ENCODE measurements around the gene LZTS3.
"Not testable (repeated sequence)": the region's sequence is repeated elsewhere in the genome, so short reads cannot be mapped to it uniquely, and the experiment has no call there.

Gene LZTS3

GRCh38 chr20:3166913-3167342, 6.4 kb downstream of the LZTS3 start:
- DNase-seq = no peak

DNA sequence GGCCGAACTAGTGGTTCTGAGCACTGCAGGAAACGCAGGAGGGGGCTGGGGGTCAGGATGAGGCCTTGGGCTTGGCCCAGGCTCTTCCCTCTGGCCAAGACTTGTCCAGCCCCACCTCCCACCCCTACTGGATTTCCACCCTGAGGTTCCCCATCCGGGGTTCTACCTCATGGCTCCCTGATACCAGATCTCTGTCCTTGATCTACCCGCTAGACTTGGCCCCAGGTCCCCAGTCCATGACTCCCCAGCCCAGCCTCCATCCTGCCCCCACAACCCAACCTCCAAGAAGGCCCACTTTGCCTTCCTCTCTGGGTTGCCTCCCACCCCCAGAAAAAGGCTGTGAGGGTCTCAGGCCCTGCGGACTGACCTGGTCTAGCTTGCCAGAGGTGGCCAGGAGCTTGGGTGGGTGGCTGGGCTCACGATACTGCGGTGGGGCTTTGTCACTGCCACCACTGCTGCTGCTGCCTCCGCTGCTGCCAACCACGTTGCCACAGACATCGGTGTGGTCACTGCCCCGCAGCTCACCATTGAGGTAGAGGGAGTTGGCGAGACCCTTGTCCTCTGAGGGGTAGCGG, 6.9 kb downstream of the LZTS3 start:
- no peak for DNase-seq

DNA sequence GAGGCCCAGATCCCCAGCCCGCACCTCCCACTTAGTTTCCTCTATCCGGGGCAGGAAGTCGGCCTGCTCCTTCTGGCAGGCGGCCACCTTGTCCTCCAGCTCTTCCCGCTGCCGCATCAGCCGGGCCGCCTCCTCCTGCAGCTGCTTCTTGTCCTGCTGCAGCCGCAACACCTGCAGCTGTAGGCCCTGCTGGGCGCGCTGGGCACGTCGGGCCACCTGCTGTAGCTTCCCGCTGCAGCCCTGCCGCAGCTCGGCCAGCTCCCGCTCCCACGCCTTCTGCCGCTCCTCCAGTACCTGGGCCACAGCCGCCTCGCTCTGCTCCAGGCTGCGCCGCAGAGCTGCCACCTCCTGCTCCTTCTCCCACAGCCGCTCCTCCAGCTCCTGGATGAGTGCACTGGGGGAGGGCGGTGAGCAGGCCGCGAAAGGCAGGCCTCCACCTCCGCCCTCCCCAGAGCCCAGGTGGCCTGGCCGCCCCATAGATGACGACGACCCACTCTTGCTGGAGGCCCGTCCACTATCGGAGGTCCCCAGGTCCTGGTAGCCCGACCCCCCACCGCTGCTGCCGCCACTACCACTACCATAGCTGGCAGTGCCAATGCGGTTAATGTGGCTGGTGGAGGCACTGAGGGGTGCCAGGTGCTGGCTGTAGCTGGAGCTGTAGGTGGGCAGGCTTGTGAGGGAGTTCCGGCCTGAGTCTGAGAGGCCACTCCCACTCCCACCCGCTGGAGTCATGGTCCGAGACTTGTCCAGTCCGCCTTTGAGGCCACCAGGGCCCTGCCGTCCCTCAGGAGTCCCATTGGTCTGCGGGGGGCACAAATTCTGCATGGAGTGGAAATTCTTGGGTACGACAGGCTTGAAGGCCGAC, 7.6 kb downstream of the LZTS3 start:
- DNase-seq = peak; percentile 25

DNA sequence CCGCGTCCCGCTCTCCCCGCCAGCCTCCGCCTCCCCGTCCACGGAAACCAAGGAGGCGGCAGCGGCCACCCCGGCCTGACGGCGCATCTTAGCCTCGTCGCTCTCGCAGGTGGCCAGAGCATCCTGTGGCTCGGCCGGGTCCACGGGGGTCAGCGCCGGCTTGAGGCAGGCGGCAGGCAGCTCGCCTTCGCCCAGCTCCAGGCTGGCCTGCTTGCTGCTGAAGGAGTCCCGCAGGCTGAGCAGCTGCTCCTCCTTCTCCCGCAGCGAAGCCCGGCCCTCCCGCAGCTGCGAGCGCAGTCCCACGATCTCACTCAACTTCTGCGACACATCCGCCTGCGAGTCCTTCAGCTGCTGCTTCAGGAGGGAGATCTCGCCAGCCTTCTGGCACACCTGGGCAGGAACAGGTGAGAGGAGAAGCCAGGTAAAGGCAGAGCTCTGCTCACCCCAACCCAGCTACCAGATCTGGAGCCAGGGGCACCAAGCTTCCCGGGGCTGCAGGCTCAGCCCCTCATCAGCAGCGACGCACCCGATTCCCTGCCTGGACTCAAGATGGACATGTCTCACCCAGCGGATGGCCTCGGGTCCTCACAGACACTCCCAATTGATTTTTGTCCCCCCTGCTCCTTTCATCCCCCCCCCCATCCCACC, 8.5 kb downstream of the LZTS3 start:
- DNase-seq = no peak

GRCh38 chr20:3164043-3164762, 9.1 kb downstream of the LZTS3 start:
- no peak for DNase-seq

GRCh38 chr20:3163099-3164042, 10.0 kb downstream of the LZTS3 start:
- DNase-seq = peak; percentile 43

- DNase-seq = peak; percentile 70
Observed at GRCh38 chr20:3162080-3162611, 11.2 kb downstream of the LZTS3 start.

DNA sequence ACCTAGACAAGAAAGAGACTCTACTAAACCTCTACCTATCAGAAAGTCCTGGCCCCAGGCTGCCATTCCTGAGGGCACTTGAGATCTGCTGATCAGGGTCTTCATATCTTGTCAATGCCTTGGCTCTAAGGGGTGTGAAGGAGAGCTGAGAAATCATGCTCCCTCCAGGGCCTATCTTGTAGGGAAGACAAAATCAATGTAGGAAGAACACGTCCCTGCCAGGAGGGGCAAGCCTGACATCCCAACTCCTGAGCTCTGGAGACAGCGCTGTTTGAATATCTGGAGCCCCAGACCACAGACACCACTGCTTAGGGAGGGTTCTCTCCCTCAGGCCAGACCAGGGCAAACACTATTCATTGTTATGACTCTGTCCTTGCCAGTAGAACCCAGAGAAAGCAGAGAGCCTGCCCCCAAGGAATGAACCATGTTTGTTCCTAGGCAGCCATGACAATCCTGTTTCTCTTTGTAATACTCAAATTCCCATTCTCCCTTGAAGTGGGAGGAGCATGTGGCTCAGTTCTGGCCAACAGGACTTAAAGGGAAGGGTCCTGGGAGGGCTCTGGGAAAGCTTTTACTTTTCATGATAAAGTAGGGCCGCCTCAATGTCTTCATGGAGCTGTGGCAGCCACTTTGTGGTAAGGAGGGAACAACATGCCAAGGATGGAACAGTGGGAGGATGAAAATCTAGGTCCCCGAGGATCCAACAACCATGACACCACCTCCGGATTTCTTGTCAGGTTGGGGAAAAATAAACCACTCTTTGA, 11.9 kb downstream of the LZTS3 start:
- no peak for DNase-seq

GRCh38 chr20:3160418-3160817, 12.9 kb downstream of the LZTS3 start:
- DNase-seq = no peak

DNA sequence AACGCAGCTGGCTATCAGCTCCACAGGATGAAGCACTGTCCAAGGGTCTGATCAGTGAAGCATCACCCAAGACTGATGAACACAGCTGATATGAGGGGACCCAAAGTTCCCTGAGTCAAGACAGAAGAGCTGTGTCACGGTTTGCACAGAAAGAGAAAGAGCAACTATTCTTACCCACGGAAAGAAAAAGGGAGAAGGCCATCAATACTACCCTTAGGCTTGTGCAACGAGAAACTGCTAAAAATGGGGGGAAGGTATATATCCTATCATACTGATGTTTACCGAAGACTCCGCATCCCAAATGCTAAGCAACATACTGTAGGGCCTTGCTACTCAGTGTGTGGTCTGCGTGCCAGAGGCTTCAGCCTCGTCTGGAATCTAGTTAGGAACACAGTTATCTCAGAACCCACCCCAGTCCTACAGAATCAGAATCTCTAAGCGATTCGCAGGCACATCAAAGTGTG, 14.3 kb downstream of the LZTS3 start:
- DNase-seq = no peak

DNA sequence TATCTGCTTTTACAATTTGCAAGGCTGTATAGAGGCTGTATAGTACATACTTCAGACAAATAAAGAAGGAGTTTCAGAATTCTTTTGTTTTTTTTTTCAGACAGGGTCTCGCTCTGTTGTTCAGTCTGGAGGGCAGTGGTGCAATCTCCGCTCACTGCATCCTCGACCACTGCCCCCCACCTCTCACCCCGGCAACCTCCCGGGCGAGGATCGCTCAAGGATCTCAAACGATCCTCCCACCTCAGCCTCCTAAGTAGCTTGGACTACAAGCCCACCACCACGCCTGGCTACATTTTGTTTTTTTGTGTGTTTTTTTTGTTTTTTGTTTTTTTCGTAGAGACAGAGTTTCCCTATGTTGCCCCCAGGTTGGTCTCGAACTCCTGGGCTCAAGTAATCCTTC, 15.5 kb downstream of the LZTS3 start:
- DNase-seq = no peak

DNA sequence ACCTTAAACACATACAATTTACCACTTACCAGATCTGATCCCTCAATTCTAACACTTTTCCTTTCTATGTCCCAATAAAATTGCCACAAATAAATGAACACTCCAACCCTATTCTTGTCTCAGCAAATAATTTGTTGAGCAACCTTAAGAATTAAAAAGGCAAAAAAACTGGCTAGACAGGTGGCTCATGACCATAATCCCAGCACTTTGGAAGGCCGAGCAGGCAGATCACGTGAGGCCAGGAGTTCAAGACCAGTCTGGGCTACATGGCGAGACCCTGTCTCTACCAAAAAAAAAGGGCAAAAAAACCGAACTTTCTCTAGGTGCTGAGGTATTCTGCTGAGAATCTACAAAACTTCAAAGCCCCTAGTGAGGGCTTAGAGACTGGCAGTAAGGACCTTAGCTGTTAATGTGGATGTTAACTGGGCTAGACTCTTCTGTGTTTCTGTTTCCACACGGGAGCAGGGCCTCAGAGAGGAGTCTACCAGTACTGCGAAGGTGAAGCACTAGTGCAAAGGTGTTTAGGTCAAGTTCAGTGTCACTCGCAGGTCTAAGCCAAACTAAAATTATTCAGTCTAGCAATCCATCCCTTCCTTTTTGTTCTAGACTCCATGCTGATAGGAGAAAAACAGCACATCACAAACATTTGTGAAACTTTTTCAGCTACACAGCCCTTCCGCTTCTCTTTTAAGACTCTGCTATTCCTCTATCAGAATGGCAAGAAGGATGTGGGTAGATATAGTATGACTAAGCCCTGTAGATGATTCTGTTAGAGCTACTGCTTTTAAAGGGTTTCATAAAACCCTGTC, 16.3 kb downstream of the LZTS3 start:
- no peak for DNase-seq

DNA sequence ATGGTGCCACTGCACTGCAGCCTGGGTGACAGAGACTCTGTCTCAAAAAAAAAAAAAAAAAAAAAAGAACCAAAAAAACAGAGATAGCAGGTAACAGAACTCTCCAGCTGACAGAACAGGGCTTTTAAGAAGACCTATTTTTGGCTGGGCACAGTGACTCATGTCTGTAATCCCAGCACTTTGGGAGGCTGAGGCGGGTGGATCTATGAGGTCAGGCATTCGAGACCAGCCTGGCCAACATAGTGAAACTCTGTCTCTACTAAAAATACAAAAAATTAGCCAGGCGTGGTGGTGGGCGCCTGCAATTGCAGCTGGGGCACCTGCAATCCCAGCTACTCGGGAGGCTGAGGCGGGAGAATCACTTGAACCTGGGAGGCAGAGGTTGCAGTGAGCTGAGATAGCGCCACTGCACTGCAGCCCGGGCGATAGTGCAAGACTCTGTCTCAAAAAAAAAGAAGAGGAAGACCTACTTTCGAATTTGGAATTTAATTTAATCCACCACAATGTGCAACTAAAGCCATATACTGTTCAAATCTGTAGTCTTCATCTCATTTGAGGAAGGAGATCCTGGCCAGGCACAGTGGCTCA, 21.2 kb downstream of the LZTS3 start:
- not testable (repeated sequence) for DNase-seq

GRCh38 chr20:3150908-3151307, 22.4 kb downstream of the LZTS3 start:
- no peak for DNase-seq

GRCh38 chr20:3146732-3147341, 26.5 kb downstream of the LZTS3 start:
- DNase-seq = no peak

GRCh38 chr20:3141757-3142156, 31.6 kb downstream of the LZTS3 start:
- no peak for DNase-seq

- no peak for DNase-seq
Observed at GRCh38 chr20:3137492-3137891, 35.9 kb downstream of the LZTS3 start.

DNA sequence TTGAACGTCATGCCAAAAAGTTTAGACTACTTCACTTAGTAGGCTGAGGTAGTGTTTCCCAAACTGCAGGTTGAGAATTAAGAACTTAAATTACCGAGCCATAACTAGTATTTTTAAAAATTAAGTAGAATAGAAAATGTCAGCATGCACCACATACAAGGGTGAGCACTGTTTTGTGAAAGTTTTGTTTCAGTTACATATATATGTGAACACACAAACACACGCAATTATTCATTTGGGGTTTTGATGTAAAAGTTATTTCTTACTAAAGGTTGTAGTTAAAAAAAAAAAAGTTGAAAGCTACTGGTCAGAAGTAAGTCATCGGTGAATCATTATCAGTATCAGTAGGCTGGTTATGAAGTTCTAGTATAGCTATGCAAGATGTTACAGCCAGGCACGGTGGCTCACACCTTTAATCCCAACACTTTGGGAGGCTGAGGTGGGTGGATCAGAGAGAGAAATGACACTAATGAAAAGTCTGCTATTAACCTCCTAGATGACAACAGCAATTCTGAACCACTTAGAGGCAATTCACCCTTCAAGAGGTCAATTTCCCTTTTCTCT, 37.8 kb downstream of the LZTS3 start:
- no peak for DNase-seq

GRCh38 chr20:3134151-3134550, 39.2 kb downstream of the LZTS3 start:
- no peak for DNase-seq
